GM19240 (cell line): Measurements from ENCODE around the gene ANO8.
"Not testable (repeated sequence)": the region's sequence is repeated elsewhere in the genome, so short reads cannot be mapped to it uniquely, and the experiment has no call there.

Experiments used
- DNase-seq: peaks from one replicate; pipeline ENCODE4 v3.0.0; 2011; ENCODE audit warnings: low spot score; ENCODE audit not compliant: insufficient read length

ANO8 gene

DNA sequence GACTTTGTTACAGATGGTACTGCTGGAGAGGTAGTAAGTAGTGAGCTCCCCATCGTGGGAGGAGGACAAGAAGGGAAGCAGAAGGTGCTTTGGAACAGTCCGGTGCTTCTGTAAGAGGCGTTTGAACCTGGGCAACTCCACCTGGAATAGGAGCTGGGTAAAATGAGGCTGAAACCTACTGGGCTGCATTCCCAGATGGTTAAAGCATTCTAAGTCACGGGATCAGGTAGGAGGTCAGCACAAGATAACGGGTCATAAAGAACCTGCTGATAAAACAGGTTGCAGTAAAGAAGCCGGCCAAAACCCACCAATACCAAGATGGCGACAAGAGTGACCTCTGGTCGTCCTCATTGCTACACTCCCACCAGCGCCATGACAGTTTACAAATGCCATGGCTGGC, 47.9 kb downstream of the ANO8 start:
- no peak for DNase-seq

GRCh38 chr19:17286263-17286662, 48.4 kb downstream of the ANO8 start:
- DNase-seq: no peak

DNA sequence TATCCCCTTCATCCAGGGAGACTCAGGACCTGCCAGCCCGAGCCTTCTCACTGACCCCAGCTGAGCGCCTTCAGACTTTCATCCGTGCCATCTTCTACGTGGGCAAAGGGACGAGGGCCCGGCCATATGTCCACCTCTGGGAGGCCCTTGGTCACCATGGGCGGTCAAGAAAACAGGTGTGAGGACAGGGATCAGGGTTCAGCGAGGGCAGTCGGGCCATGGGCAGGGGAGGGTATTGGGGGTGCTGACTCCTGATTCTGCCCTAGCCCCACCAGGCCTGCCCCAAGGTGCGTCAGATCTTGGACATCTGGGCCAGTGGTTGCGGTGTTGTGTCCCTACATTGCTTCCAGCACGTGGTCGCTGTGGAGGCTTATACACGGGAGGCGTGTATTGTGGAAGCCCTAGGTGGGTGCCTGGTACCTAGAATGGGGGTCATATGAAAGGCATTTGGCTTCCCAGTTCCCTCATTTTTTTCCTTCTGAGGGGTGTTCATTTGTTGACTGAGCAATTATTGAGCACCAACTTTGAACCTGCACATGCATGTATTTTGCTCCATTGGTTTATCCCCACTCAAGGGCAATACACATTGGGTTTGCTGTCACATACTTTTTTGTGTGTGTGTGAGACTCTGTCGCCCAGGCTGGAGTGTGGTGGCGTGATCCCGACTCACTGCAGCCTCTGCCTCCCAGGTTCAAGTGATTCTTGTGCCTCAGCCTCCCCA, 49.1 kb downstream of the ANO8 start:
- no peak for DNase-seq

DNA sequence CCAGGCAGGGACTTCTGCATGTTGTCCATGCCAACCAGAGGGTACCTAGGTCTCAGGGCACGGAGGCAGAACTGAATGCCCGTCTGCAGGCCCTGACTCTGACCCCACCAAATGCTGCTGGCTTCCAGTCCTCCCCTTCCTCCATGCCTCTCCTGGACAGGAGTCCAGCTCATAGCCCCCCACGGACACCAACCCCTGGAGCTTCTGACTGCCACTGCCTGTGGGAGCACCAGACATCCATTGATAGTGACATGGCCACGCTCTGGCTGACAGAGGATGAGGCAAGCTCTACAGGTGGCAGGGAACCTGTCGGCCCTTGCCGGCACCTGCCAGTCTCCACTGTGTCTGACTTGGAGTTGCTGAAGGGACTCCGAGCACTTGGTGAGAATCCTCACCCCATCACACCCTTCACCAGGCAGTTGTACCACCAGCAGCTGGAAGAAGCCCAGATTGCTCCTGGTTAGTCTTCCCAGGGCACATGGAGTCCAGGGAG, 51.1 kb downstream of the ANO8 start:
- DNase-seq: no peak

GRCh38 chr19:17282488-17283125, 52.0 kb downstream of the ANO8 start:
- peak; percentile 76 for DNase-seq

- DNase-seq: no peak
Measured at GRCh38 chr19:17281391-17282304, 53.0 kb downstream of the ANO8 start, which contains the start of gene ANKLE1. Gene ANKLE1, plus strand, starts transcription at chr19:17281901. Its CDS starts 20 bp downstream, at chr19:17281921.

GRCh38 chr19:17279436-17279835, 55.2 kb downstream of the ANO8 start:
- no peak for DNase-seq

DNA sequence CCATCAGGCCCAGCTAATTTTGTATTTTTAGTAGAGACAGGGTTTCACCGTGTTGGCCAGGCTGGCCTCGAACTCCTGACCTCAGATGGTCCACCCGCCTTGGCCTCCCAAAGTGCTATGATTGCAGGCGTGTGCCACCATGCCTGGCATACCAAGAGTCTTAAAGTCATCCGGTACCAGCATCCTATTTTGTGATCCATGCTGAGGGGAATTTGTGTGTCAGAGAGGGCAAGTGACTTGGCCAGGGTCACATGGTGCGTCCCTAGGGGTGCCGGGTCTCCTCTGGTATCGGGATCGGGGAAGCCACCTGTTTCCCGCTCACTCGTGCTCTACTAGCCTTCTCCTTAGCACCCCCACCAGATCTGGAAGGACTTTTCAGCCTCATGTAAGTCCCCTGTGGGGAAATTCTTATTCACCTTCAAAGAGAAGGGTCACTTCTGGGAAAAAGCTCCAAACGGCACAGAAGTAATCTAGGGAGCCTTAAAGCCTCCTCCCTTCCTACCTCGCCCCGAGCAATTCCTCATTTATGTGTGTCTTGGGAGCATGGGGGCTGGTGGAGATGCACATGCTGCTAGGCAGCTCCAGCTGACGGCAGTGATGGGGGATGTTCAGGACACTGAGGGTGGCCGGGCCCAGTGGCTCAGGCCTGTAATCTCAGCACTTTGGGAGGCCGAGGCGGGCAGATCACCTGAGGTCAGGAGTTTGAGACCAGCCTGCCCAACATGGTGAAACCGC, 59.0 kb downstream of the ANO8 start:
- no peak for DNase-seq

DNA sequence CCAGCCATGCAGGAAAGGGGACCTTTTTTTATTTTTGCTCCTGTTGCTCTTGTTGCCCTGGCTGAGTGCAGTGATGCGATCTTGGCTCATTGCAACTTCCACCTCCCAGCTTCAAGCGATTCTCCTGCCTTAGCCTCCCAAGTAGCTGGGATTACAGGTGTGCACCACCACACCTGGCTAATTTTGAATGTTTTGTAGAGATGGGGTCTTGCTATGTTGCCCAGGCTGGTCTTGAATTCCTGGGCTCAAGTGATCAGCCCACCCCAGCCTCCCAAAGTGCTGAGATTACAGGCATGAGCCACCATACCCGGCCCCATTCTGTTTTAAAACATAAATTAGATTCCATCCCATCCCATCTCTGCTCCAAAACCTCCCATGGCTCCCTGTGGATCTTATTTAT, 59.8 kb downstream of the ANO8 start:
- not testable (repeated sequence) for DNase-seq
